Thyroid gland (tissue), 4 donors: ENCODE measurements around the gene ARL13B. TPM values are rescaled to one million over a fixed set of nuclear protein-coding genes. Genes with fewer than 3 reads are reported as not detected.
A peak's percentile ranks its signal among the peaks of the same experiment; 100 is the strongest.

ENCODE experiments used
- DNase-seq, 2 donors: peaks; one replicate each; pipeline ENCODE4 v3.0.0-alpha.2; 2019
- H3K27ac ChIP-seq, 3 donors: fragments of 200-600 bp; sonication (generic); 1 replicate in 2 of 3; 2 replicates in 1 of 3; pipeline ENCODE4 v1.5.1; 2016 to 2019; ENCODE audit warnings: mild to moderate bottlenecking in 1 of 3, moderate library complexity in 1 of 3
- H3K27me3 ChIP-seq: fragments of 200-600 bp; sonication (generic); one replicate; pipeline ENCODE4 v1.5.1; 2019
- H3K36me3 ChIP-seq, 2 donors: fragments of 200-600 bp; sonication (generic); one replicate each; pipeline ENCODE4 v1.5.1; 2016 to 2019
- H3K4me1 ChIP-seq, 2 donors: fragments of 200-600 bp; sonication (generic); one replicate each; pipeline ENCODE4 v1.5.1; 2017 to 2019
- H3K4me3 ChIP-seq, 3 donors: fragments of 200-600 bp; sonication (generic); replicated peaks in 1 of 3; 1 replicate in 2 of 3; 2 replicates in 1 of 3; pipeline ENCODE4 v1.5.1; 2016; ENCODE audit warnings: mild to moderate bottlenecking in 1 of 3
- H3K9me3 ChIP-seq: fragments of 200-600 bp; sonication (generic); one replicate; pipeline ENCODE4 v1.5.1; 2017
- CTCF ChIP-seq, 6 experiments: fragments of 200-600 bp in 3 of 6; fragments of 450-650 bp in 3 of 6; sonication (generic) in 3 of 6; IDR thresholded peaks; one replicate each; pipeline ENCODE4 v1.5.1; 2016 to 2019; ENCODE audit warnings: antibody characterized with exemption in 6 of 6, mild to moderate bottlenecking in 2 of 6, inconsistent platforms in 1 of 6, moderate library complexity in 1 of 6
- POLR2A ChIP-seq, 2 donors: fragments of 450-650 bp; IDR thresholded peaks; one replicate each; pipeline ENCODE4 v1.6.1; 2017; ENCODE audit warnings: antibody characterized with exemption in 2 of 2, mild to moderate bottlenecking in 2 of 2, moderate library complexity in 1 of 2
- WGBS, 2 donors: methylation state at CpG; one replicate each; pipeline ENCODE4 v1.1.5; 2017; 5-methylcytosine and 5-hydroxymethylcytosine counted together
- intact Hi-C: fragments of 100-400 bp; cut with DNase I; formaldehyde crosslinking; loops from one replicate; pipeline ENCODE4 v1.15.1; 2023
- small RNA-seq: library from RNA; depleted of rRNA; stranded (forward); fragments of <200 nt; gene quantifications from one replicate; pipeline ENCODE3, GENCODE V24; 2016
- total RNA-seq, 4 donors: library from RNA; depleted of rRNA; stranded (reverse); fragments of >200 nt; gene quantifications; one replicate each; pipeline ENCODE4 v1.2.3, GENCODE V29; 2016

The ARL13B gene
- total RNA-seq, 4 donors from 2014 or later, result 14.6 to 27.3 (median 16.0) TPM

GRCh38 chr3:94099311-94099710, 119.4 kb downstream of the ARL13B start:
- Histone ChIP-seq H3K9me3 (no peaks in the 10 kb centered on the region), H3K27me3 (no peaks in the 10 kb centered on the region), H3K27ac (no peak overlapping the region), H3K36me3 (peaks cover 6 to 13% of the 10 kb centered on the region in 2 donors), H3K4me3 (no peak overlapping the region), H3K4me1 (no peaks in the 10 kb centered on the region)
- no peak for DNase-seq
- WGBS, 2 donors, result 94% methylated on average over 1 of the region's 1 CpG
- intact Hi-C loops, result no loop called here
- no peak for TF ChIP-seq POLR2A (IDR thresholded peaks at IDR 0.05)

GRCh38 chr3:94101860-94102259, 121.9 kb downstream of the ARL13B start:
- H3K4me3 ChIP-seq, result no peak overlapping the region
- DNase-seq, result no peak
- no peak for TF ChIP-seq POLR2A (IDR thresholded peaks at IDR 0.05)
- TF ChIP-seq CTCF (IDR thresholded peaks at IDR 0.05), result peak in 1 of 6 experiments; percentile 5
- intact Hi-C loops, result no loop called here
- H3K27ac ChIP-seq, result no peak overlapping the region
- peaks cover 0 to 6% of the 10 kb centered on the region in 2 donors for H3K36me3 ChIP-seq
- no peaks in the 10 kb centered on the region for H3K4me1 ChIP-seq
- no peaks in the 10 kb centered on the region for H3K27me3 ChIP-seq
- 68 to 73% methylated on average over 4 of the region's 4 CpGs for WGBS, 2 donors
- H3K9me3 ChIP-seq, result no peaks in the 10 kb centered on the region

Small RNA genes within 50 kb of the gene (small RNA-seq; reads per million reads assigned to genes)
- gene RF00019 (not detected), gene RNU6-511P (not detected)

Other genes with a start within 250 kb of the ARL13B start
- 10 to 100 TPM; 20.0 to 84.4 (median 39.9) TPM for gene PROS1, start 6.3 kb upstream of the ARL13B start, total RNA-seq
- not detected for gene STX19, start 48.4 kb downstream of the ARL13B start, total RNA-seq
- gene DHFR2, start 82.8 kb downstream of the ARL13B start, total RNA-seq, result 1 to 10 TPM; 5.5 to 7.7 (median 6.4) TPM
- gene NSUN3, start 82.9 kb downstream of the ARL13B start, total RNA-seq, result 10 to 100 TPM; 12.5 to 22.5 (median 15.4) TPM